ENCODE results near the gene ZNF106.

Gene ZNF106

GRCh38 chr15:42421376-42421775, 69.6 kb downstream of the ZNF106 start:
- H3K36me3 ChIP-seq = peaks cover 99% of the 10 kb centered on the region
- no peak overlapping the region for H3K4me3 ChIP-seq (ENCODE audit: low read depth in 1 of 2, low read length in 1 of 2)
- no peaks in the 10 kb centered on the region for H3K27me3 ChIP-seq
- H3K27ac ChIP-seq = no peak overlapping the region
- peaks cover 4% of the 10 kb centered on the region for H3K9me3 ChIP-seq
- H3K4me1 ChIP-seq (ENCODE audit: control insufficient read depth in 1 of 2, insufficient read depth in 1 of 2, low read depth in 1 of 2, low read length in 1 of 2) = no peaks in the 10 kb centered on the region
- no peak for TF ChIP-seq CTCF (IDR thresholded peaks at IDR 0.05)

DNA sequence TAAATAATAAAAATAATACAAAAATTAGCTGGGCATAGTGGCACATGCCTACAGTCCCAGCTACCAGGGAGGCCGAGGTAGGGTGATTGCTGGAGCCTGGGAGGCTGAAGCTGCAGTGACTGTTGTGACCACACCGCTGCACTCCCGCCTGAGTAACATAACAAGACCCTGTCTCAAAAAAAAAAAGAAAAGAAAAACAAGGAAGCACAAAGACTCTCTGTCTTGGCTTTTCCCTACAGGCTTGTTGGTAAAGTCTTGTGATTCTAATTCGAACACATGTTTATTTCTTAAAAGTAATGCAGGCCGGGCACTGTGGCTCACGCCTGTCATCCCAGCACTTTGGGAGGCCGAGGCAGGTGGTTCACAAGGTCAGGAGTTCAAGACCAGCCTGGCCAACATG, 71.6 kb downstream of the ZNF106 start:
- no peak for TF ChIP-seq CTCF (IDR thresholded peaks at IDR 0.05)
- Histone ChIP-seq H3K4me3 (ENCODE audit: low read depth in 1 of 2, low read length in 1 of 2) (no peak overlapping the region), H3K4me1 (ENCODE audit: control insufficient read depth in 1 of 2, insufficient read depth in 1 of 2, low read depth in 1 of 2, low read length in 1 of 2) (no peaks in the 10 kb centered on the region), H3K27me3 (no peaks in the 10 kb centered on the region), H3K27ac (no peak overlapping the region), H3K36me3 (peaks cover 99% of the 10 kb centered on the region), H3K9me3 (peaks cover 4% of the 10 kb centered on the region)

DNA sequence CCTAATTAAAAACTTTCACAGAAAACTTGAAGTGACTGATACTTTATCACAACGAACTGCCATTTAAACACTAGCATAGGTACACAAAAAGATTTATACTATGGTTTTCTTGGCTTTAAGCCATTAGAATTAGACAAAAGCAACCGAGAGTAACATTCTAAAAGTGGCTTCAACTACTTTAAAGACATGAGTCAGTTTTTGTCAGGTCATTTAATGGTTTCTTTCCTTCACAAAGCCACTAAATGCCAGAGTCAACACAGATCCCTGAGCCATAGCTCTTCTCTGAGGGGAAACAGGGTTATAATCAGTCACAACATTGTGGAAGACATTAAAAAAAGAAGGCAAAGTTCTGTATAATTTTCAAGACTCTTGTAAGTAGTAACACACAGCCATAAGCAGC, 77.0 kb downstream of the ZNF106 start:
- no peaks in the 10 kb centered on the region for H3K9me3 ChIP-seq
- H3K36me3 ChIP-seq = peaks cover 99% of the 10 kb centered on the region
- H3K27me3 ChIP-seq = no peaks in the 10 kb centered on the region
- H3K4me1 ChIP-seq (ENCODE audit: control insufficient read depth in 1 of 2, insufficient read depth in 1 of 2, low read depth in 1 of 2, low read length in 1 of 2) = no peaks in the 10 kb centered on the region
- H3K4me3 ChIP-seq (ENCODE audit: low read depth in 1 of 2, low read length in 1 of 2) = no peak overlapping the region
- no peak overlapping the region for H3K27ac ChIP-seq
- no peak for TF ChIP-seq CTCF (IDR thresholded peaks at IDR 0.05)

GRCh38 chr15:42411884-42412283, 79.1 kb downstream of the ZNF106 start:
- Histone ChIP-seq H3K36me3 (peaks cover 100% of the 10 kb centered on the region), H3K27ac (no peak overlapping the region), H3K4me3 (ENCODE audit: low read depth in 1 of 2, low read length in 1 of 2) (no peak overlapping the region), H3K27me3 (no peaks in the 10 kb centered on the region), H3K9me3 (no peaks in the 10 kb centered on the region), H3K4me1 (ENCODE audit: control insufficient read depth in 1 of 2, insufficient read depth in 1 of 2, low read depth in 1 of 2, low read length in 1 of 2) (no peaks in the 10 kb centered on the region)
- no peak for TF ChIP-seq CTCF (IDR thresholded peaks at IDR 0.05)

DNA sequence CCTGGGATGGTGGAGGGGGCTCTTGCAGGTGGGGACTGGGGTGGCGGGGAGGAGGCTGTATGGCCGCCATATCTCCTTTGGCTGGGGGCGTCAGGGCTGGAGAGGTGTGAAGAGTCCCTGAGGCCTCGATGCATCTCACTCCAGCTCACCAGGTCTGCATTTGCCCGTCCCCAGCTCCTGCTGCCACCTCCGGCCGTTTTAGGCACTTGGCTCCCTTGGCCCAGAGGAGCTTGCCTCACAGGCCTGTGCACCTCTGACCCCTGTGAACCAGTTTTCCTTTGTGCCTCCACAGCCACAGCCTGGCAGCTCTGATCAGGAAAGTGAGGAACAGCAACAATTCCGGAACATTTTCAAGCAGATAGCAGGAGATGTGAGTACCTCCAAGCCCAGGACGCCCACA, 81.9 kb downstream of the ZNF106 start:
- Histone ChIP-seq H3K9me3 (no peaks in the 10 kb centered on the region), H3K4me3 (ENCODE audit: low read depth in 1 of 2, low read length in 1 of 2) (no peak overlapping the region), H3K4me1 (ENCODE audit: control insufficient read depth in 1 of 2, insufficient read depth in 1 of 2, low read depth in 1 of 2, low read length in 1 of 2) (no peaks in the 10 kb centered on the region), H3K27ac (no peak overlapping the region), H3K36me3 (peaks cover 100% of the 10 kb centered on the region), H3K27me3 (no peaks in the 10 kb centered on the region)
- TF ChIP-seq CTCF (IDR thresholded peaks at IDR 0.05) = no peak

- Histone ChIP-seq H3K9me3 (no peaks in the 10 kb centered on the region), H3K4me3 (ENCODE audit: low read depth in 1 of 2, low read length in 1 of 2) (no peak overlapping the region), H3K4me1 (ENCODE audit: control insufficient read depth in 1 of 2, insufficient read depth in 1 of 2, low read depth in 1 of 2, low read length in 1 of 2) (no peaks in the 10 kb centered on the region), H3K36me3 (peaks cover 100% of the 10 kb centered on the region), H3K27ac (no peak overlapping the region), H3K27me3 (no peaks in the 10 kb centered on the region)
- no peak for TF ChIP-seq CTCF (IDR thresholded peaks at IDR 0.05)
These were observed 82.8 kb downstream of the ZNF106 start for GRCh38 chr15:42408178-42408577.

All from neutrophil (primary cell).